Left lobe of liver (tissue), 2 donors: ENCODE measurements around the gene PRDM13. TPM values are rescaled to one million over a fixed set of nuclear protein-coding genes. Genes with fewer than 3 reads are reported as not detected.
"Not testable (repeated sequence)": the region's sequence is repeated elsewhere in the genome, so short reads cannot be mapped to it uniquely, and the experiment has no call there.

Experiments used
- ATAC-seq: fragments of 200-7000 bp; cut with Tn5 transposase; one replicate; pipeline ENCODE4 v1.9.1; 2020; ENCODE audit warnings: mild to moderate bottlenecking, moderate library complexity
- DNase-seq: peaks from one replicate; pipeline ENCODE4 v3.0.0-alpha.2; 2020; ENCODE audit warnings: low spot score
- total RNA-seq: library from RNA; stranded (reverse); gene quantifications from one replicate; pipeline ENCODE4 v1.2.1, GENCODE V29; 2021
- donor health status: DM: no; HTN: no; CAD: no; lungs with moderate emphysema.
- donor health status: DM: no; HTN: yes; CAD: no.

Gene PRDM13
- total RNA-seq, 1 donor from 2014 or later = not detected

- DNase-seq, ATAC-seq: not testable (repeated sequence)
Observed at GRCh38 chr6:99622044-99622443, 15.4 kb downstream of the PRDM13 start.

DNA sequence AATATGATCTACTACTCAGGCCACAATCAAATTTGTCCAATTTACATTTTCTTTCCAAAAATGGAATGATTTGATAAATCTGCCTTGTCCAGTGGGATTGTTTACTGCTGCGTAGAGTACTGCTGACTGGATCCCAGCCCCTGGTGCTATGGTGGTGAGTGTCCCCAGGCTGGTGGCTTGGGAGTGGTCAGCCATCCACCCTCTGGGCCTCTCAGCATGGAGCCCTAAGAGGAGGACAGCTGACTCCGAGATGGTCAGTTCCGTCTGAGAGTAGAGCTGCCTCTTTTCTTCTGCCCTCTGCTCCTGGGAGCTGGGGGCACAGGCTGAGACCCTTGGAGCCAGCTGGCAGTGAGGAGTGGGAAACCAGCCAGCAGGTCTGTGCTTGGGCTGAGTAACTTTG, 22.7 kb downstream of the PRDM13 start:
- DNase-seq (no peak), ATAC-seq (no peak)

- ATAC-seq (no peak), DNase-seq (no peak)
Observed at GRCh38 chr6:99637629-99638028, 31.0 kb downstream of the PRDM13 start.

DNA sequence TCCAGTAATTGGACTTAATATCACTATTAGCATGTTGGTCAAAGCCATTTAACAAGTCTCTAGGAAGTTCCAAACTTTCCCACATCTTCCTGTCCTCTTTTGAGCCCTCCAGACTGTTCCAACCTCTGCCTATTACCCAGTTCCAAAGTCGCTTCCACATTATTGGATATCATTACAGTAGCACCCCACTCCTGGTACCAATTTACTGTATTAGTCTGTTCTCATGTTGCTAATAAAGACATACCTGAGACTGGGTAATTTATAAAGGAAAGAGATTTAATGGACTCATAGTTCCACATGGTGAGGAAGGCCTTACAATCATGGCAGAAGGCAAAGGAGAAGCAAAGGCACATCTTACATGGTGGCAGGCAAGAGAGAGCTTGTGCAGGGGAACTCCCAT, 31.7 kb downstream of the PRDM13 start:
- ATAC-seq, DNase-seq: not testable (repeated sequence)

DNA sequence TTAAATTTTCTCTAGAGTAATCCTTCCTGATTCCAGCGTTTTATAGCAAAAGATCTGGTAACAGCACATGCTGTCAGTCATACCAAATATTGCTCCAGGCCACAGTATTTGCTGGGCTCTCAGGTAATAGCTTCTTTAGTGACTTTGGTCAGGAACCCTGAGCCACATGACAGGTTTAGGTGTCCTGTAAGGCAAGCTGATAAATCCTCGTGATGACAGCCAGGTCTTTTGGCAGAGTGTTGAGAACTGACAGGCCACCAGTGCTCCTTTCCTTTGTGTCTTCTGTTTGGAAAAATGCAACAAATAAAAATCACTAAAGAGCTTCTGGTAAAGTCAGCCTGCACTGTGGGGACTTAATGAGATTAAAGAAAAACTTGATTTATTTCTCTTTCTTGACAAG, 34.6 kb downstream of the PRDM13 start:
- DNase-seq (no peak), ATAC-seq (no peak)

- DNase-seq = no peak
- no peak for ATAC-seq
Observed at GRCh38 chr6:99645986-99646385, 39.4 kb downstream of the PRDM13 start.

DNA sequence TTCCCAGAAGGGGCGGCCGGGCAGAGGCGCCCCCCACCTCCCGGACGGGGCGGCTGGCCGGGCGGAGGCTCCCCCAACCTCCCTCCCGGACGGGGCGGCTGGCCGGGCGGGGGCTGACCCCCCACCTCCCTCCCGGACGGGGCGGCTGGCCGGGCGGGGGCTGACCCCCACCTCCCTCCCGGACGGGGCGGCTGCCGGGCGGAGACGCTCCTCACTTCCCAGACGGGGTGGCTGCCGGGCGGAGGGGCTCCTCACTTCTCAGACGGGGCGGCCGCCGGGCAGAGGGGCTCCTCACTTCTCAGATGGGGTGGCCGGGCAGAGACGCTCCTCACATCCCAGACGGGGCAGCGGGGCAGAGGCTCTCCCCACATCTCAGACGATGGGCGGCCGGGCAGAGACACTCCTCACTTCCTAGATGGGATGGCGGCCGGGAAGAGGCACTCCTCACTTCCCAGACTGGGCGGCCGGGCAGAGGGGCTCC, 43.5 kb downstream of the PRDM13 start:
- ATAC-seq, DNase-seq: not testable (repeated sequence)

DNA sequence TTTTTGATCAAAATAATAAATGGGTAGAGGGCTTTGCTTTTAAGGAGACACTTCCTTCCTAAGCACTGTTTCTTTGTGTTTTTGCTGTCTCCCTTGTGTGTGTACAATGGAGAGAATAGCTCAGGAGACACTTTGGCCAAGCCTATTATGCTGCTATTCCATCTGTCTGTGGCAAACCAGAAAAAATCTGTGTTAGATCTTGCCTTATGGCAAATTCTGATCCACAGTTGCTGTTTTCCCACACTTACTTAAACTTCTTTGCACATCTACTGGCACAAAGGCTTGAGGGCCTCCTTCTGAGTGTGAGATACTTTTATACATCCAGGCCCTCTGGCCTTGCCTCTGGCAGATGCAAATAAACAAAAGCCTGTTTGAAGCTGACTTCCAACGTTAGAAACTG, 53.6 kb downstream of the PRDM13 start:
- no peak for ATAC-seq
- no peak for DNase-seq

- ATAC-seq (no peak), DNase-seq (no peak)
Observed at GRCh38 chr6:99661870-99662269, 55.2 kb downstream of the PRDM13 start.

DNA sequence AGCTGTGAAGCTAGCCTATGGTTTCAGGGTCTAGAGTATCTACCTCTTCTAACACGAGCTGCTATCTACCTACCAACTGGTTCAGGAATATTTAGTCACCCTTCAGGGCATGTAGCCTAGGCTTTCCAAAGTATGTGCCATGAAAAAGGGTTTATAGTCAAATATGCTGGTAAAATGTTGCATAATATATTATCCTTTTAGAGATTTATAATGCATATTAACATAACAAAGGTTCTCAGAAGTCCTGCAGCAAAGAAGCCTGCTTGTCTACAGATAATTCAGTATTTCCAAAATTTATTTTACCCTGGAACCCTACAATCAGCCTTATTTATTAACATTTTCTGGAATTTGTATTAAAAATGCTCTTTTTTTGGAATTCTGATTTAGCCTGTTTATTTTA, 56.0 kb downstream of the PRDM13 start:
- ATAC-seq (no peak), DNase-seq (no peak)

Other genes with a start within 250 kb of the PRDM13 start
- 7.5 TPM for gene COQ3, start 212.6 kb upstream of the PRDM13 start, total RNA-seq
- gene PNISR, start 181.5 kb upstream of the PRDM13 start, total RNA-seq = 34.4 TPM
- 5.5 TPM for gene USP45, start 91.4 kb upstream of the PRDM13 start, total RNA-seq
- 32.3 TPM for gene CCNC, start 38.2 kb upstream of the PRDM13 start, total RNA-seq